ENCODE data around the gene CHPT1.

Gene CHPT1

DNA sequence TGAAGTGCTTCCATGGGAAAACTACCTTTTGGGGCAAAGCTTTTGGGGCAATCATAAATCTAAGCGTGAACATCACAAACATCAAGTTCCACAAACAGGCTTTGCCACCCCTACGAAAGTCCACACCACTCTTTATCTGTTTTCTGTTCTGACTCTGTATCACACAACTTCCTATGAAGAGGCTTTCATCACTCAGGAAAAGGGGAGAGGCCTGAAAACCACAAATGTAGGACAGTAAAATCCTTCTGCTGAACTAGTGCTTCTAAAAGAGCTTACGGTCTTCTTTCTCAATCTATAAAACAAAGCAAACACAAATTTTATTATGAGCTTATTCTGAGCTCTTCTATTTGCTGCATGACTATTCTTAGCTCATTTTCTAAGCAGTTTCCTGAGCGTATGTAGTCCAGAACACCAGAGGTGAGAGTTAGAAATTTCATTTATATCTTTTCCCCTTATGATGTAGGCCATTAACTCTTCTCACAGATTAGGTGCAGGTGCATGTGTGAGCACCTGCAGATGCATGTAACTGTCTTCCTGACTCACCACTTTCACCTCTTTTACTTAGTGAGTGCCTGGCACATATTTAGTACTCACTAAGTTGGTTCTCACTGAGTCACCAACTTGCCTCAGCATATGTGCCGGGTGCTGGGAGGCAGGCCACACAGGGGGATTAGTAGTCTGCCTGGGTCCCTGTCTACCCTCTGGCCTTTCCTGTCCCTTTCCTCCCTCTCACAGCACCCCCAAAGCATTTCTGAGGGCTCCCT, 74.8 kb downstream of the CHPT1 start:
- no peak overlapping the region for H3K4me3 ChIP-seq (ENCODE audit: low read depth, low read length)
- TF ChIP-seq, protein P1, sequence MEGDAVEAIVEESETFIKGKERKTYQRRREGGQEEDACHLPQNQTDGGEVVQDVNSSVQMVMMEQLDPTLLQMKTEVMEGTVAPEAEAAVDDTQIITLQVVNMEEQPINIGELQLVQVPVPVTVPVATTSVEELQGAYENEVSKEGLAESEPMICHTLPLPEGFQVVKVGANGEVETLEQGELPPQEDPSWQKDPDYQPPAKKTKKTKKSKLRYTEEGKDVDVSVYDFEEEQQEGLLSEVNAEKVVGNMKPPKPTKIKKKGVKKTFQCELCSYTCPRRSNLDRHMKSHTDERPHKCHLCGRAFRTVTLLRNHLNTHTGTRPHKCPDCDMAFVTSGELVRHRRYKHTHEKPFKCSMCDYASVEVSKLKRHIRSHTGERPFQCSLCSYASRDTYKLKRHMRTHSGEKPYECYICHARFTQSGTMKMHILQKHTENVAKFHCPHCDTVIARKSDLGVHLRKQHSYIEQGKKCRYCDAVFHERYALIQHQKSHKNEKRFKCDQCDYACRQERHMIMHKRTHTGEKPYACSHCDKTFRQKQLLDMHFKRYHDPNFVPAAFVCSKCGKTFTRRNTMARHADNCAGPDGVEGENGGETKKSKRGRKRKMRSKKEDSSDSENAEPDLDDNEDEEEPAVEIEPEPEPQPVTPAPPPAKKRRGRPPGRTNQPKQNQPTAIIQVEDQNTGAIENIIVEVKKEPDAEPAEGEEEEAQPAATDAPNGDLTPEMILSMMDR (IDR thresholded peaks at IDR 0.05; ENCODE audit: low read depth, low read length) = no peak

DNA sequence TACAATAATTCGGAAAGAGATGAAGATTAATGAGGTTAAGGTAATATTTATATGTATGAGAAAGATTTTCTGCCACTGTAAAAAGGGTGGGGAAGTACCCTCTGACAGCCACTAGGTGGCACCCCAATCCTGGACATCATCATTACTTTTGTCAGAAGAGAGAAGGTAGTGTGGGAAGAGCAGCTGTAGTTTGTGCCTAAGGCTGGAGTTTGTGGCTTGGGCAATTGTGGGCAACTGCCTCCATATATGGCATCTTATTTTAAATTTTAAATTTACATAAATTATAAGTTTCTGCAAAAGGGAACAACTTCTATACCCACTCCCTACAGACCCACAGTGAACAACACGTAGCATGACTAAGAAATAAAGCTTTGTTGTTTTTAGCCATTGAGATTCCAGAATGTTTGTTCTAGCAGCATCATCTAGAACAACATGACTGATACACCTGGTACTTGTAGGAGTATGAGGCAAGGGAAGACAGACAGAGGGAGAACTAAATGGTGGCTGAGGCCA, 76.3 kb downstream of the CHPT1 start:
- no peak overlapping the region for H3K4me3 ChIP-seq (ENCODE audit: low read depth, low read length)
- TF ChIP-seq, protein P1 (IDR thresholded peaks at IDR 0.05; ENCODE audit: low read depth, low read length) = peak; percentile 80

DNA sequence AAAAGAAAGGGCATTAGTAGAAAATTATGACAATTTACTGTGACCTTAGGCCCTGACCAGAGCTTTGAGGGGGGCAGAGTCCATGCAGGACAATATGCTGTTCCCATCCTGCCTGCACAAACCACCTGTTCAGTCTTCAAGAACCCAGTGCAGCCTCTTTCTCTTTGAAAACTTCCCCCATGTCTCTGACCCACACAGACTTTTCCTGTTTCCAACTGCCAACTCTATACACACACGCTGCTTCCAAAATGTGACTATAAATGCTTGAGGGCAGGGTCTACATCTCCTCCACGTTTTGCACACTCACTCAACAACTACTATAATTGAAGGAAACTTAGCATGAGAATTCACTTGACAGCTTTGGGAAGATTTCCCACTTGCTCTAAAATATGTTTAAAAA, 78.4 kb downstream of the CHPT1 start:
- H3K4me3 ChIP-seq (ENCODE audit: low read depth, low read length) = no peak overlapping the region
- TF ChIP-seq, protein P1 (IDR thresholded peaks at IDR 0.05; ENCODE audit: low read depth, low read length) = no peak

DNA sequence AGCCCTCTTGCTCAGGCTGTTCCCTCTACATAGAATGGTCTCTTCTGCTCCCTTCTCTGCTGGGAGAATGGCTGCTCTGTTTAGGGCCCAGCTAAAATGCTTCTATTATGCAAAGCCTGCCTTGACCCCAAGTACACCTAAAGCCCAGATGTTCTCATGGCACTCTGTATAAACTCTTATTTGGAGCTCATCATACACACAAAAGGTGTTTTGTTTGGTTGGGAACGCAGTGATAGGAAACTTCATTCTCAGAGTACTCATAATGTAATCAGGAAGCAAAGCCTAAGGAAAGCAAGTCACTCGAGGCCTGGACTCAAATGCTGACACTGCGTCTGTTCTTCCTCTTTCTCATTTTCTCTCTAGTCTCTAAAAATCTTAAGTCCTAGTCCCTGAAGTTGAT, 80.0 kb downstream of the CHPT1 start:
- TF ChIP-seq, protein P1 (IDR thresholded peaks at IDR 0.05; ENCODE audit: low read depth, low read length) = no peak
- no peak overlapping the region for H3K4me3 ChIP-seq (ENCODE audit: low read depth, low read length)

DNA sequence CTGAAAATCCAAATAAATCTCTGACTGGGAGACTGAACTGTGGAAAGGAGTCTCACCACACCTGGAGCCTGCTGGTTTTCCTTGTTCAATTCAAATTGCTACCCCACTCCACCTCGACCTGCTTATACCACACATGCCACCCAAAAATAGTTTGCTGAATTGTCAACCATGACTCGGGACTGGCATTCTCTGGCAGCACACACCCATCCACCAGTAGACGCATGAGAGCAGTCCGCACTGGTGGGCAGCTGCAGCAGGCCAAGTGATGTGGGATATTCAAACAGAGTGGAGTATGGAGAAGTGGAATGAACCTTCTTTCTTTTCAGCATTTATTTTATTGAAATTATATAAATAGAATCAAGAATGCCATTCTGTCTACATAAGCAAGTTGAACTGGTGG, 80.5 kb downstream of the CHPT1 start:
- no peak overlapping the region for H3K4me3 ChIP-seq (ENCODE audit: low read depth, low read length)
- TF ChIP-seq, protein P1 (IDR thresholded peaks at IDR 0.05; ENCODE audit: low read depth, low read length) = no peak

Measured in WI38 (cell line).